NT2/D1 (cell line): ENCODE data around the gene ZSCAN10.
"Not testable (repeated sequence)": the region's sequence is repeated elsewhere in the genome, so short reads cannot be mapped to it uniquely, and the experiment has no call there.

ENCODE experiments used
- DNase-seq: peaks from one replicate; pipeline ENCODE4 v3.0.0-alpha.2; 2011; ENCODE audit warnings: low read depth, low spot score
- H3K27me3 ChIP-seq: 2 replicates; pipeline ENCODE4 v1.6.0; 2011; ENCODE audit warnings: mild to moderate bottlenecking; ENCODE audit not compliant: insufficient read length, insufficient read depth
- H3K36me3 ChIP-seq: 2 replicates; pipeline ENCODE4 v1.6.1; 2011; ENCODE audit warnings: mild to moderate bottlenecking, low read length, mixed read lengths; ENCODE audit not compliant: insufficient read depth, insufficient read length
- H3K4me1 ChIP-seq: 2 replicates; pipeline ENCODE4 v1.5.1; 2011; ENCODE audit not compliant: insufficient read depth, insufficient read length
- H3K4me3 ChIP-seq: 2 replicates; pipeline ENCODE4 v1.5.1; 2011; ENCODE audit warnings: low read depth; ENCODE audit not compliant: insufficient read length
- H3K9ac ChIP-seq: 2 replicates; pipeline ENCODE4 v1.6.0; 2011; ENCODE audit warnings: low read depth; ENCODE audit not compliant: insufficient read length
- H3K9me3 ChIP-seq: 2 replicates; pipeline ENCODE4 v1.5.1; 2011; ENCODE audit warnings: mild to moderate bottlenecking, low read length; ENCODE audit not compliant: insufficient read depth
- SUZ12 ChIP-seq: IDR thresholded peaks from 2 replicates; pipeline ENCODE4 v1.6.1; 2011; ENCODE audit not compliant: insufficient read length, insufficient read depth; ENCODE audit errors: extremely low read depth
- YY1 ChIP-seq: IDR thresholded peaks from 2 replicates; pipeline ENCODE4 v1.6.1; 2011; ENCODE audit not compliant: insufficient read length, insufficient read depth
- ZNF274 ChIP-seq: IDR thresholded peaks from 2 replicates; pipeline ENCODE4 v1.6.1; 2011; ENCODE audit warnings: mild to moderate bottlenecking, low read depth, low read length

The ZSCAN10 gene

GRCh38 chr16:3070608-3071111 lies 28.4 kb downstream of the ZSCAN10 start:
- peaks cover 20% of the 10 kb centered on the region for H3K36me3 ChIP-seq
- no peak overlapping the region for H3K9ac ChIP-seq
- H3K9me3 ChIP-seq, result no peaks in the 10 kb centered on the region
- DNase-seq, result no peak
- H3K27me3 ChIP-seq, result peaks cover 6% of the 10 kb centered on the region
- no peak for TF ChIP-seq YY1
- TF ChIP-seq ZNF274, result no peak
- no peak for TF ChIP-seq SUZ12
- peaks cover 4% of the 10 kb centered on the region for H3K4me1 ChIP-seq
- no peak overlapping the region for H3K4me3 ChIP-seq

- peaks cover 20% of the 10 kb centered on the region for H3K36me3 ChIP-seq
- not testable (repeated sequence) for H3K9me3 ChIP-seq, H3K27me3 ChIP-seq, H3K4me3 ChIP-seq, H3K4me1 ChIP-seq, DNase-seq, H3K9ac ChIP-seq
These were observed 29.9 kb downstream of the ZSCAN10 start for GRCh38 chr16:3069146-3069545.

DNA sequence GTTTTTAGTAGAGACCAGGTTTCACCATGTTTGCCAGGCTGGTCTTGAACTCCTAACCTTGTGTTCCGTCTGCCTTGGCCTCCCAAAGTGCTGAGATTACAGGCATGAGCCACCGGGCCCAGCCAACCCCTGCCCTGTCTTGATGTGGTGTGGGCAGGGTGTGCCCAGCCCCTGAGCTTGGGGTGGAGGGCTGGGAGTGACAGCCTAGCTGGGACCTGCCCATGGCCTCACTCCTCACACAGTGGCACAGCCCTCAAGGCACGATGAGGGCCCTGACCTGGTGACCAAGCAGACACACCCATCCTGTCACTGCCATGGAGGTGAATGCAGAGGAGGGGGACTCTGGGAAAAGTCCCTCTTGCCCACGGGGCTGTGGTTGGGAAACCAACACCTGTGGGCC lies 30.6 kb downstream of the ZSCAN10 start:
- no peak for DNase-seq
- Histone ChIP-seq H3K9me3 (no peaks in the 10 kb centered on the region), H3K4me3 (no peak overlapping the region), H3K9ac (no peak overlapping the region), H3K4me1 (peaks cover 8% of the 10 kb centered on the region), H3K27me3 (peaks cover under 1% of the 10 kb centered on the region), H3K36me3 (peaks cover 20% of the 10 kb centered on the region)
- TF ChIP-seq ZNF274 (no peak), SUZ12 (no peak), YY1 (no peak)

GRCh38 chr16:3066440-3066748 lies 32.7 kb downstream of the ZSCAN10 start:
- peaks cover 8% of the 10 kb centered on the region for H3K4me1 ChIP-seq
- no peak overlapping the region for H3K4me3 ChIP-seq
- H3K27me3 ChIP-seq, result no peaks in the 10 kb centered on the region
- no peak for DNase-seq
- H3K36me3 ChIP-seq, result peaks cover 20% of the 10 kb centered on the region
- H3K9me3 ChIP-seq, result no peaks in the 10 kb centered on the region
- H3K9ac ChIP-seq, result no peak overlapping the region
- no peak for TF ChIP-seq ZNF274
- TF ChIP-seq SUZ12, result no peak
- no peak for TF ChIP-seq YY1

GRCh38 chr16:3065742-3066439 lies 33.2 kb downstream of the ZSCAN10 start:
- Histone ChIP-seq H3K9me3 (no peaks in the 10 kb centered on the region), H3K9ac (no peak overlapping the region), H3K4me1 (peaks cover 8% of the 10 kb centered on the region), H3K36me3 (peaks cover 20% of the 10 kb centered on the region), H3K27me3 (no peaks in the 10 kb centered on the region), H3K4me3 (no peak overlapping the region)
- TF ChIP-seq ZNF274 (no peak), SUZ12 (no peak), YY1 (no peak)
- DNase-seq, result no peak

DNA sequence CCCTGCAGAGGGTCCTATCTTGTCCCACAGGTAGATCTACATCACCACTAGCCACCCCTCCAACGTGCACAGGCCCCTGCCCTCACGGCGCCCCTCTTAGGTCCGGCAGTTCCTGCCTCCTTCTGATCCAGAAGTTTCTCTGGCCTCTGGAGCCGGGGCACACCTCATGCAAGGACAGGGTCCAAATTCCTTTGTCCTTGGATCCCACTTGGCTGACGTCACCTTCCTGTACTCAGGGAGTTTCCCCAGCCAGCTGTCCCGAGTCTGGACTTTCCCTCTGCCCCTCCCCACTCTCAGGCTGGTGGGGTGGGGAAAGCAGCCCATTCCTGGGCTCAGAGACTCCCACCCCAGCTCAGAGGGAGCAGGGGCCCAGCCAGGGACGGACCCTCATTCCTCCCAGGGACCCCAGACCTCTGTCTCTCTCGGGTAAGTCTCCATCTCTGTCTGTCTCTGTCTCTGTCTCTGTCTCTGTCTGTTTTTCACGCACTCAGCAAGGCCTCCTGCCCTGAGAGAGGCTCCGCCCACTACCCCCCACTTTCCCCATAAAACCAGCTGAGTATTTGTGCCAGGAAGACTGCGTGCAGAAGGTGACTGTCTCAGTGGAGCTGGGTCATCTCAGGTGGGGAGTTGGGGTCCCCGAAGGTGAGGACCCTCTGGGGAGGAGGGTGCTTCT lies 33.9 kb downstream of the ZSCAN10 start, which contains the start of gene IL32:
TSS of gene IL32 (plus strand) at position 572 of the 673 bp plus-strand sequence. CDS start 172 bp downstream, outside the sequence.
- no peak for DNase-seq
- peaks cover 8% of the 10 kb centered on the region for H3K4me1 ChIP-seq
- no peaks in the 10 kb centered on the region for H3K9me3 ChIP-seq
- H3K9ac ChIP-seq, result no peak within 1 kb of the TSS
- H3K36me3 ChIP-seq, result peaks cover 20% of the 10 kb centered on the region
- peaks cover 4% of the 10 kb centered on the region for H3K27me3 ChIP-seq
- no peak for TF ChIP-seq YY1
- TF ChIP-seq ZNF274, result no peak
- TF ChIP-seq SUZ12, result no peak
- H3K4me3 ChIP-seq, result no peak within 1 kb of the TSS

GRCh38 chr16:3063625-3064386 lies 35.3 kb downstream of the ZSCAN10 start:
- Histone ChIP-seq H3K27me3 (peaks cover 10% of the 10 kb centered on the region), H3K4me1 (peaks cover 13% of the 10 kb centered on the region), H3K9ac (no peak overlapping the region), H3K4me3 (no peak overlapping the region), H3K36me3 (peaks cover 17% of the 10 kb centered on the region), H3K9me3 (no peaks in the 10 kb centered on the region)
- TF ChIP-seq ZNF274 (no peak), SUZ12 (no peak)
- DNase-seq, result peak; percentile 49
